ENCODE data around the gene SELE. TPM values are rescaled to one million over a fixed set of nuclear protein-coding genes. Genes with fewer than 3 reads are reported as not detected.
A peak's percentile ranks its signal among the peaks of the same experiment; 100 is the strongest.

SELE gene
- total RNA-seq, 3 donors from 2014 or later, result 0.35 to 0.67 (median 0.63) TPM

- TF ChIP-seq, protein P1, sequence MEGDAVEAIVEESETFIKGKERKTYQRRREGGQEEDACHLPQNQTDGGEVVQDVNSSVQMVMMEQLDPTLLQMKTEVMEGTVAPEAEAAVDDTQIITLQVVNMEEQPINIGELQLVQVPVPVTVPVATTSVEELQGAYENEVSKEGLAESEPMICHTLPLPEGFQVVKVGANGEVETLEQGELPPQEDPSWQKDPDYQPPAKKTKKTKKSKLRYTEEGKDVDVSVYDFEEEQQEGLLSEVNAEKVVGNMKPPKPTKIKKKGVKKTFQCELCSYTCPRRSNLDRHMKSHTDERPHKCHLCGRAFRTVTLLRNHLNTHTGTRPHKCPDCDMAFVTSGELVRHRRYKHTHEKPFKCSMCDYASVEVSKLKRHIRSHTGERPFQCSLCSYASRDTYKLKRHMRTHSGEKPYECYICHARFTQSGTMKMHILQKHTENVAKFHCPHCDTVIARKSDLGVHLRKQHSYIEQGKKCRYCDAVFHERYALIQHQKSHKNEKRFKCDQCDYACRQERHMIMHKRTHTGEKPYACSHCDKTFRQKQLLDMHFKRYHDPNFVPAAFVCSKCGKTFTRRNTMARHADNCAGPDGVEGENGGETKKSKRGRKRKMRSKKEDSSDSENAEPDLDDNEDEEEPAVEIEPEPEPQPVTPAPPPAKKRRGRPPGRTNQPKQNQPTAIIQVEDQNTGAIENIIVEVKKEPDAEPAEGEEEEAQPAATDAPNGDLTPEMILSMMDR (IDR thresholded peaks at IDR 0.05), result peak; percentile 54
- peaks cover 11% of the 10 kb centered on the region for H3K9me3 ChIP-seq
- DNase-seq (peak in 2 of 3 donors; percentile 32 to 82), ATAC-seq (peak; percentile 98)
- no peaks in the 10 kb centered on the region for H3K36me3 ChIP-seq (ENCODE audit: low read depth)
- no peak within 1 kb of the TSS for H3K4me3 ChIP-seq
- intact Hi-C loops (cut with DNase I, micrococcal nuclease), result loop anchor here in 1 of 2 donors (5.0 kb wide), 1 partner anchor 124 kb away; the partner anchor contains the start of gene F5
- no peaks in the 10 kb centered on the region for H3K4me1 ChIP-seq (ENCODE audit: low read depth)
These were observed 22.2 kb downstream of the SELE start, which contains the start of gene SELL for GRCh38 chr1:169711469-169712308. Gene SELL (minus strand): TSS chr1:169711620. CDS start chr1:169711498, 122 bp downstream.

DNA sequence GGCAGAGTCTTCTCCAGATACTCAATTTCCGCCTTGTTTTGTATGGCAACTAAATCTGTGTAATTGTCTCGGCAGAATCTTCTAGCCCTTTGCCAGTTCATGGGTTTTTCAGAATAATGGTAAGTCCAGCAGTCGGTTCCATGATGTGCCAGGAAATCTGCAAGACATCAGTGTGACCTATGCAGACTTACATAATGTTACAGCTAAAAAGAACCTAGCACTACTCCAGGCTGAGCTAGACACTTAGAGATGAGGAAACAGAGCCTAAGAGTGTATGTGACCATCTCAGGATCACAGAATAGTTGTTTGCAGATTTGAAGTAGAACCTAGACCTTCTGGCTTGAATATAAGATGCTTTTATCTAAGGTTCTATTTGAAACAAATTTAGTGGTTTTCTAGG lies 25.2 kb downstream of the SELE start:
- Histone ChIP-seq H3K36me3 (ENCODE audit: low read depth) (no peaks in the 10 kb centered on the region), H3K4me1 (ENCODE audit: low read depth) (no peaks in the 10 kb centered on the region), H3K4me3 (no peak overlapping the region), H3K9me3 (peaks cover 9% of the 10 kb centered on the region)
- TF ChIP-seq, protein P1 (IDR thresholded peaks at IDR 0.05), result no peak
- ATAC-seq (peak; percentile 19), DNase-seq (no peak)
- intact Hi-C loops (cut with DNase I, micrococcal nuclease), result no loop called here

DNA sequence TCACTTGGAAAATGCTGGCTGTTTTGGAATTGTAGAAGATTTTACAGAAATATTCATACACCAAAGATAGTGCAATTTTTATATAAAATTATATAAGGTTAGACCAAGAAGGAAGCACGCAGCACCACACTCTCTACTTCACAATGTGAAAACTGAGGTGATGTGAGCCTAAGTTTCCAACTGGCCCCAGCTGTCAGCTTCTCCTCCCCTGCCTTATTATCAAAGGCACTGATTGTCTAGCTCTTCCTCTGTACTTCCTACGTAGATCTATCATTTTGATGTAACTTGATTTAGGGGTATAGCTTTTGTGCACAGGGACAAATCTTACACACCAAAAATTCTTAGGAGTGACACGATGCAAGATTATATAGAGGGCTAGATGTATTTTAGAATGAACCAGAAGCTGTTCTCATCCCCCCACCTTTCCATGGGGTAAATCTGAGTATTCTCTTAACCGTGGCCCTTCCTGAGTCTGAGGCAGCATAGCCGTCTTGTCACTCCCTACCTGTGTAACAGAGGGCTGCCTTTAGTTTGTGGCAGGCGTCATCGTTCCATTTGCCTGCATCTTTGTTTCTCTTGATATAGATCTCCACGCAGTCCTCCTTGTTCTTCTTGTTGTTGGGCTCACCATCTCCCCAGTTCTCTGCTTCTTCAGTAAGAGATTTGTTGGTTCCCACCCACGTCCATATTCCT lies 25.8 kb downstream of the SELE start:
- Histone ChIP-seq H3K36me3 (ENCODE audit: low read depth) (no peaks in the 10 kb centered on the region), H3K4me3 (no peak overlapping the region), H3K4me1 (ENCODE audit: low read depth) (no peaks in the 10 kb centered on the region), H3K9me3 (peaks cover 4% of the 10 kb centered on the region)
- no peak for DNase-seq
- TF ChIP-seq, protein P1 (IDR thresholded peaks at IDR 0.05), result no peak
- ATAC-seq, result no peak
- intact Hi-C loops (cut with DNase I, micrococcal nuclease), result no loop called here

GRCh38 chr1:169704797-169705196 lies 29.1 kb downstream of the SELE start:
- Histone ChIP-seq H3K4me3 (no peak overlapping the region), H3K36me3 (ENCODE audit: low read depth) (no peaks in the 10 kb centered on the region), H3K4me1 (ENCODE audit: low read depth) (no peaks in the 10 kb centered on the region), H3K9me3 (no peaks in the 10 kb centered on the region)
- ATAC-seq (no peak), DNase-seq (no peak)
- intact Hi-C loops (cut with DNase I, micrococcal nuclease), result no loop called here
- TF ChIP-seq, protein P1 (IDR thresholded peaks at IDR 0.05), result no peak

DNA sequence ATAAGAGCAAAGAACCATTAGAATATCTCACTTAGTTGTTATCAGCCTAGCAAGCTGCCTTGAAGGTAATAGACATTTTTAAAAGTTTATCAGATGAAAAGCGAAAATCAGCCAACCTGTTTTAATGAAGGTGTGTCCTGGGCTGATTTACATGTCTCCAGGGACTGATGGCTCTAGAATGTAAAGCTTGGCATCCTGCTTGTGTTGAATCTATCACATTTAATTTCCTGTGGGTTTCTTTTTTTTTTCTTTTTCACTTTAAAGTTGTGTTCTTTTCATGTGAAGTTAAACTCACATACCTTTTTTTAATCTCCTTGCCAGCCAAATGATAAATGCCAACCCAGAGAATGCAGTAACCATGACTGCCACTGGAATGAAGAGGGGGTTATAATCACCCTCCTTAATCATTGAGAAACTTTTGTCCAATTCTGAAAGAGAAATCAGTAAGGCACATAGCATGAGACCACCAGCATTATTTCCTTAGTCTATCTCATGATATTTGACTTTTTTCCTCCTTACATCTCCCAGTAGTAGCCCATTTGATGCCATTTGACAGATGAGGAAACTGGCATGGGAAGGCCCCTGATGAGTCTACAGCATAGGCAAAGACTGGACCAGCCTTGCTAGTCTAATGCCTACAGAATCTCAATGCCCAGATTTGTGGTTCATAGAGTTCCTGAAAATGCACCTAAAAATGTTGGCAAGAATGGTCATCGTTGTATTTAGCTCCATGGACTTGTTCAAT lies 32.4 kb downstream of the SELE start:
- no peak overlapping the region for H3K4me3 ChIP-seq
- intact Hi-C loops (cut with DNase I, micrococcal nuclease), result no loop called here

More for the DNA sequence above, 32.4 kb downstream of the SELE start:
- TF ChIP-seq, protein P1 (IDR thresholded peaks at IDR 0.05), result no peak
- H3K9me3 ChIP-seq, result no peaks in the 10 kb centered on the region
- DNase-seq (no peak), ATAC-seq (peak; percentile 20)
- H3K4me1 ChIP-seq (ENCODE audit: low read depth), result no peaks in the 10 kb centered on the region
- no peaks in the 10 kb centered on the region for H3K36me3 ChIP-seq (ENCODE audit: low read depth)
